H9 (cell line): ENCODE results near the gene E2F1. TPM values are rescaled to one million over a fixed set of nuclear protein-coding genes. Genes with fewer than 3 reads are reported as not detected.
A peak's percentile ranks its signal among the peaks of the same experiment; 100 is the strongest.

Experiments
- DNase-seq: peaks from one replicate; pipeline ENCODE4 v3.0.0-alpha.2; 2017
- H2AFZ ChIP-seq: one replicate; pipeline ENCODE4 v1.6.1; 2013; ENCODE audit warnings: mild to moderate bottlenecking, low read length, control low read depth, moderate library complexity
- H2AK5ac ChIP-seq: 2 replicates; pipeline ENCODE4 v1.6.1; 2013; ENCODE audit warnings: low read length, control low read depth, mixed read lengths; ENCODE audit not compliant: insufficient read length
- H2BK120ac ChIP-seq: one replicate; pipeline ENCODE4 v1.6.1; 2013; ENCODE audit warnings: low read depth, mild to moderate bottlenecking, low read length, control low read depth, inconsistent platforms; ENCODE audit not compliant: poor library complexity, severe bottlenecking
- H2BK12ac ChIP-seq: 2 replicates; pipeline ENCODE4 v1.6.1; 2013; ENCODE audit warnings: low read length, control low read depth, mixed read lengths, low read depth; ENCODE audit not compliant: insufficient read length
- H2BK15ac ChIP-seq: 2 replicates; pipeline ENCODE4 v1.6.1; 2013; ENCODE audit warnings: low read depth, low read length, control low read depth
- H2BK20ac ChIP-seq: one replicate; pipeline ENCODE4 v1.6.1; 2013; ENCODE audit warnings: low read depth, mild to moderate bottlenecking, low read length, control low read depth, inconsistent platforms; ENCODE audit not compliant: poor library complexity, severe bottlenecking
- H2BK5ac ChIP-seq: 2 replicates; pipeline ENCODE4 v1.6.1; 2013; ENCODE audit warnings: low read length, control low read depth, mixed read lengths; ENCODE audit not compliant: insufficient read length
- H3K14ac ChIP-seq: 2 replicates; pipeline ENCODE4 v1.6.1; 2013; ENCODE audit warnings: low read length, control low read depth; ENCODE audit not compliant: insufficient read depth
- H3K18ac ChIP-seq: 2 replicates; pipeline ENCODE4 v1.6.1; 2013; ENCODE audit warnings: low read depth, mild to moderate bottlenecking, mixed read lengths, low read length, control low read depth; ENCODE audit not compliant: insufficient read length
- H3K23ac ChIP-seq: 2 replicates; pipeline ENCODE4 v1.6.1; 2013; ENCODE audit warnings: low read length, control low read depth, mixed read lengths, low read depth; ENCODE audit not compliant: insufficient read length
- H3K23me2 ChIP-seq: 2 replicates; pipeline ENCODE4 v1.6.1; 2013; ENCODE audit warnings: low read depth, mild to moderate bottlenecking, mixed read lengths, low read length, control low read depth; ENCODE audit not compliant: insufficient read length, poor library complexity, severe bottlenecking
- H3K27ac ChIP-seq: 2 replicates; pipeline ENCODE4 v1.5.1; 2013; ENCODE audit warnings: low read length, control low read depth, mixed read lengths, low read depth; ENCODE audit not compliant: insufficient read length
- H3K27me3 ChIP-seq: 2 replicates; pipeline ENCODE4 v1.6.1; 2013; ENCODE audit warnings: low read length, control low read depth, inconsistent platforms; ENCODE audit not compliant: insufficient read depth
- H3K4ac ChIP-seq: 2 replicates; pipeline ENCODE4 v1.6.1; 2013; ENCODE audit warnings: low read depth, mild to moderate bottlenecking, control low read depth, inconsistent platforms, low read length, moderate library complexity
- H3K4me1 ChIP-seq: 2 replicates; pipeline ENCODE4 v1.6.1; 2013; ENCODE audit warnings: low read length, control low read depth, inconsistent platforms; ENCODE audit not compliant: insufficient read depth
- H3K4me2 ChIP-seq: 2 replicates; pipeline ENCODE4 v1.6.1; 2013; ENCODE audit warnings: low read length, control low read depth, mixed read lengths; ENCODE audit not compliant: insufficient read length, insufficient read depth
- H3K56ac ChIP-seq: 2 replicates; pipeline ENCODE4 v1.6.1; 2013; ENCODE audit warnings: low read depth, mild to moderate bottlenecking, mixed read lengths, low read length, control low read depth; ENCODE audit not compliant: insufficient read length
- H3K79me1 ChIP-seq: 2 replicates; pipeline ENCODE4 v1.6.1; 2013; ENCODE audit warnings: low read depth, mild to moderate bottlenecking, moderate library complexity, low read length, control low read depth, inconsistent platforms; ENCODE audit not compliant: insufficient read depth, poor library complexity, severe bottlenecking
- H3K79me2 ChIP-seq: 2 replicates; pipeline ENCODE4 v1.6.1; 2013; ENCODE audit warnings: low read length, control low read depth, inconsistent platforms; ENCODE audit not compliant: insufficient read depth
- H3K9ac ChIP-seq: 2 replicates; pipeline ENCODE4 v1.6.1; 2013; ENCODE audit warnings: low read length, control low read depth, mixed read lengths; ENCODE audit not compliant: insufficient read length; ENCODE audit errors: extremely low read depth
- H3K9me3 ChIP-seq: one replicate; pipeline ENCODE4 v1.6.1; 2013; ENCODE audit warnings: low read depth, low read length, inconsistent platforms; ENCODE audit not compliant: control insufficient read depth
- H3T11ph ChIP-seq: one replicate; pipeline ENCODE4 v1.6.1; 2013; ENCODE audit warnings: mild to moderate bottlenecking, low read length, control low read depth, inconsistent platforms
- H4K20me1 ChIP-seq: one replicate; pipeline ENCODE4 v1.6.1; 2013; ENCODE audit not compliant: control insufficient read depth, insufficient read length, insufficient read depth
- H4K5ac ChIP-seq: 2 replicates; pipeline ENCODE4 v1.6.1; 2013; ENCODE audit warnings: low read depth, mild to moderate bottlenecking, mixed read lengths, low read length, control low read depth; ENCODE audit not compliant: insufficient read length
- H4K8ac ChIP-seq: replicated peaks from 2 replicates; pipeline ENCODE4 v1.6.1; 2013; ENCODE audit warnings: low read length, control low read depth, mixed read lengths, low read depth; ENCODE audit not compliant: insufficient read length
- H4K91ac ChIP-seq: 2 replicates; pipeline ENCODE4 v1.6.1; 2013; ENCODE audit warnings: low read depth, mild to moderate bottlenecking, moderate library complexity, mixed read lengths, low read length, control low read depth; ENCODE audit not compliant: insufficient read length
- H3K27ac Mint-ChIP-seq, 3 experiments: 2 replicates in 2 of 3; 3 replicates in 1 of 3; pipeline ENCODE4 v1.8.0; 2020 to 2021; ENCODE audit warnings: mixed read lengths in 3 of 3, mild to moderate bottlenecking in 1 of 3, moderate library complexity in 1 of 3
- H3K27me3 Mint-ChIP-seq: 2 replicates; pipeline ENCODE4 v1.8.0; 2021; ENCODE audit warnings: low read depth, mild to moderate bottlenecking, moderate library complexity, mixed read lengths
- H3K36me3 Mint-ChIP-seq, 3 experiments: 2 replicates in 2 of 3; 3 replicates in 1 of 3; pipeline ENCODE4 v1.8.0; 2020 to 2021; ENCODE audit warnings: low read depth in 3 of 3, mixed read lengths in 3 of 3; ENCODE audit not compliant: insufficient read depth in 1 of 3
- H3K4me1 Mint-ChIP-seq, 2 experiments: 2 replicates each; pipeline ENCODE4 v1.8.0; 2020; ENCODE audit warnings: mixed read lengths in 2 of 2
- H3K4me3 Mint-ChIP-seq, 2 experiments: 2 replicates in 1 of 2; 3 replicates in 1 of 2; pipeline ENCODE4 v1.8.0; 2020 to 2021; ENCODE audit warnings: mild to moderate bottlenecking in 2 of 2, mixed read lengths in 2 of 2, moderate library complexity in 1 of 2
- H3K9me3 Mint-ChIP-seq, 2 experiments: 2 replicates in 1 of 2; 3 replicates in 1 of 2; pipeline ENCODE4 v1.8.0; 2020; ENCODE audit warnings: mild to moderate bottlenecking in 2 of 2, mixed read lengths in 2 of 2, moderate library complexity in 1 of 2
- CTCF ChIP-seq: fragments of 200-600 bp; sonication (generic); conservative IDR thresholded peaks from 3 replicates; pipeline ENCODE4 v1.8.0; 2021; ENCODE audit warnings: antibody characterized with exemption, mild to moderate bottlenecking
- WGBS: extraction: QIAGEN DNeasy Blood & Tissue Kit; methylation state at CpG from one replicate; pipeline ENCODE4 v1.1.7; 2013; ENCODE audit warnings: missing lambda C conversion rate, low lambda C conversion rate, mixed read lengths; ENCODE audit not compliant: insufficient read length; ENCODE audit errors: extremely low coverage; 5-methylcytosine and 5-hydroxymethylcytosine counted together
- total RNA-seq: library from RNA; stranded (reverse); gene quantifications from 2 replicates; pipeline ENCODE4 v1.2.1, GENCODE V29; 2021

The E2F1 gene
- total RNA-seq, 1 experiment from 2014 or later, result 58.7 TPM

DNA sequence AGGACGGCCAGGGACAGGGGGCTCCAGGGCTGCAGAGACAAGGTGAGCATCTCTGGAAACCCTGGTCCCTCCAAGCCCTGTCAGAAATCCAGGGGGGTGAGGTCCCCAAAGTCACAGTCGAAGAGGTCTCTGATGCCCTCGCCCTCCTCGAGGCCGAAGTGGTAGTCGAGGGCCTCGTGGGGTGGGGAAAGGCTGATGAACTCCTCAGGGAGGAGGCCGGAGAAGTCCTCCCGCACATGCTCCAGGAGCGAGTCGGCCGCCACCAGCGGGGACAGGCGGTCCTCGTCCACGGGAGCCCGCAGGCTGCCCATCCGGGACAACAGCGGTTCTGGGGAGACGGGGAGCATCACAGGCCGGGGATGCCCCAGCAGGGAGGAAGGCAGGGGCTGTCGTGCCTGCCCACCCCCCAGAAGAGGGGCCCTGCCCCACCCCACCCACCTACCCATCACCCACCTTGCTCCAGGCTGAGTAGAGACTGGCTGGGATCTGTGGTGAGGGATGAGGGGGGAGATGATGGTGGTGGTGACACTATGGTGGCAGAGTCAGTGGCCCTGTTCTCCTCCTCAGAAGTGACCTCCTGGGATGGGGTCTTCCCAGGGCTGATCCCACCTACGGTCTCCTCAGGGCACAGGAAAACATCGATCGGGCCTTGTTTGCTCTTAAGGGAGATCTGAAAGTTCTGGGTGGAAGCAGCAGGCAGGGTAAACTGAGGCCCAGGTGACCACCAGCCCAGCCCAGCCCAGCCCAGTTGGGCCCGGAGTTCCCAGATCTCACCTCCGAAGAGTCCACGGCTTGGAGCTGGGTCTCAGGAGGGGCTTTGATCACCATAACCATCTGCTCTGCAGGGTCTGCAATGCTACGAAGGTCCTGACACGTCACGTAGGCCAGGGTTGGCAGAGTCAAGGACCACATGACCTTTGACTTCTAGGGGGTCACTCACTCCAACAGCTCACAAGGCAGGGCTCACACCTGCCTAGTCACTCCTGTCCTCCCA is 9.2 kb downstream of the E2F1 start:
- no peak overlapping the region for H3K23ac ChIP-seq
- no peaks in the 10 kb centered on the region for H4K20me1 ChIP-seq
- H3K4ac ChIP-seq, result no peak overlapping the region
- H3K36me3 Mint-ChIP-seq, result peaks cover 31 to 57% (median 38%) of the 10 kb centered on the region in 3 experiments; a peak in 6 of 7 replicates
- no peak overlapping the region for H4K91ac ChIP-seq
- no peak overlapping the region for H2BK12ac ChIP-seq
- H3K27ac ChIP-seq, result no peak overlapping the region
- no peak overlapping the region for H2BK20ac ChIP-seq
- H3K79me2 ChIP-seq, result no peaks in the 10 kb centered on the region; the same call in 1 of the 2 replicates
- no peak overlapping the region for H2AFZ ChIP-seq
- no peak for DNase-seq
- H3K4me2 ChIP-seq, result no peak overlapping the region
- H3K23me2 ChIP-seq, result peaks cover 21% of the 10 kb centered on the region
- no peaks in the 10 kb centered on the region for H3K79me1 ChIP-seq
- H3K56ac ChIP-seq, result no peak overlapping the region
- no peaks in the 10 kb centered on the region for H3K27me3 ChIP-seq
- H2BK5ac ChIP-seq, result no peak overlapping the region
- H3K9me3 Mint-ChIP-seq, result no peaks in the 10 kb centered on the region; a peak in 1 of 5 replicates
- H3T11ph ChIP-seq, result no peak overlapping the region
- WGBS, result no CpG with 5 or more reads among the region's 31 CpGs
- H3K14ac ChIP-seq, result no peak overlapping the region
- H3K4me1 ChIP-seq, result peaks cover 4% of the 10 kb centered on the region; the same call in 1 of the 2 replicates
- no peaks in the 10 kb centered on the region for H3K9me3 ChIP-seq
- peak overlapping the region in 1 of 3 experiments; percentile 11; a peak in 2 of 7 replicates for H3K27ac Mint-ChIP-seq
- H3K4me3 Mint-ChIP-seq, result no peak overlapping the region
- no peak overlapping the region for H2BK120ac ChIP-seq
- no peak overlapping the region for H2AK5ac ChIP-seq
- peaks cover 29 to 30% of the 10 kb centered on the region in 2 experiments for H3K4me1 Mint-ChIP-seq
- H3K9ac ChIP-seq, result no peak overlapping the region
- H3K18ac ChIP-seq, result no peak overlapping the region
- TF ChIP-seq CTCF, result no peak
- H3K27me3 Mint-ChIP-seq, result peaks cover 2% of the 10 kb centered on the region
- H2BK15ac ChIP-seq, result no peak overlapping the region
- H4K5ac ChIP-seq, result no peak overlapping the region
- H4K8ac ChIP-seq, result no peak overlapping the region
